HG03196 (cell line): ENCODE data around the gene SPATA24.
"Not testable (repeated sequence)": the region's sequence is repeated elsewhere in the genome, so short reads cannot be mapped to it uniquely, and the experiment has no call there.

Experiments used
- ATAC-seq: cut with Tn5 transposase; IDR thresholded peaks from one replicate; pipeline ENCODE4 v1.9.1; 2021; ENCODE audit not compliant: unreplicated experiment

Gene SPATA24

DNA sequence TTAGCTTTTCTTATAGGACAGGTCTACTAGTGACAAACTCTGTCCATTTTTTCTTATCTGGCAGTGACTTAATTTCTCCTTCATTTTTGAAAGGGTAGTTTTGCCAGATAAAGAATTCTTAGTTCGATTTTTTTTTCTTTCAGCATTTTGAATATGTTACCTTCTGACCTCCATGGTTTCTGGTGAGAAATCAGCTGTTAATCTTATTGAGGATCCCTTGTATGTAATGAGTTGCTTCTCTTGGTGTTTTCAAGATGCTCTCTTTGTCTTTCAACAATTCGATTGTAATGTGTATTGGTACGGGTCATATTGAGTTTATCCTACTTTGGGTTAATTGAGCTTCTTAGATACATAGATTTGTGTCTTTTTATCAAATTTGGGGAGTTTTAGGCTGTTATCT is 49.7 kb downstream of the SPATA24 start:
- ATAC-seq, result no peak

DNA sequence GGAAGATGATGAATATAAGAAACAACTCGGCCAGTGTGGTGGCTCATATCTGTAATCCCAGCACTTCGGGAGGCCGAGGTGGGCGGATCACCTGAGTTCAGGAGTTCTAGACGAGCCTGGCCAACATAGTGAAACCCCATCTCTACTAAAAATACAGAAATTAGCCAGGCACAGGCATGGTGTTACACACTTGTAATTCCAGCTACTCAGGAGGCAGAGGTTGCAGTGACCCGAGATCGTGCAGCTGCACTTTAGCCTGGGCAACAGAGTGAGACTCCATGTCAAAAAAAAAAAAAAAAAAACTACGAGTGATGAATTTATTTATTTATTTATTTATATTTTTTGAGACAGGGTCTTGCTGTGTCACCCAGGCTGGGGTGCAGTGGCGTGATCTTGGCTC is 56.0 kb downstream of the SPATA24 start:
- ATAC-seq, result not testable (repeated sequence)
